NB4 (cell line): Measurements from ENCODE around the gene ENO2.
A peak's percentile ranks its signal among the peaks of the same experiment; 100 is the strongest.
"Not testable (repeated sequence)": the region's sequence is repeated elsewhere in the genome, so short reads cannot be mapped to it uniquely, and the experiment has no call there.

Source experiments
- DNase-seq: peaks from one replicate; pipeline ENCODE4 v3.0.0; 2010; ENCODE audit warnings: low read depth
- H3K4me3 ChIP-seq: one replicate; pipeline ENCODE4 v1.5.1; 2011; ENCODE audit warnings: mild to moderate bottlenecking, low read depth, low read length, moderate library complexity
- CTCF ChIP-seq: IDR thresholded peaks from one replicate; pipeline ENCODE4 v1.5.1; 2012; ENCODE audit warnings: low read depth, low read length
- MAX ChIP-seq: IDR thresholded peaks from 2 replicates; pipeline ENCODE4 v1.6.1; 2011; ENCODE audit warnings: low read depth, low read length
- MYC ChIP-seq: IDR thresholded peaks from 2 replicates; pipeline ENCODE4 v1.6.1; 2011; ENCODE audit warnings: low read depth, low read length
- POLR2A ChIP-seq: IDR thresholded peaks from 2 replicates; pipeline ENCODE4 v1.6.1; 2011; ENCODE audit warnings: mild to moderate bottlenecking; ENCODE audit not compliant: insufficient read length; ENCODE audit errors: extremely low read depth

ENO2 gene

GRCh38 chr12:6899837-6900519 is 14.4 kb upstream of the ENO2 start:
- H3K4me3 ChIP-seq: no peak overlapping the region
- peak; percentile 24 for DNase-seq
- TF ChIP-seq MYC: no peak

- TF ChIP-seq CTCF (no peak), POLR2A (no peak), MYC (no peak), MAX (no peak)
- no peak for DNase-seq
Measured at GRCh38 chr12:6902448-6902847, 11.9 kb upstream of the ENO2 start.

GRCh38 chr12:6903722-6904121 is 10.7 kb upstream of the ENO2 start:
- no peak overlapping the region for H3K4me3 ChIP-seq
- TF ChIP-seq CTCF (no peak), POLR2A (no peak), MYC (0 out of 2 replicates have a peak, but pooled peaks have one; percentile 31), MAX (peak; percentile 31; the same call in 1 of the 2 replicates)
- DNase-seq: peak; percentile 71

More at GRCh38 chr12:6902448-6902847, 11.9 kb upstream of the ENO2 start:
- no peak overlapping the region for H3K4me3 ChIP-seq

- 0 out of 2 replicates have a peak, but pooled peaks have one; percentile 19 for TF ChIP-seq MAX
- no peak for TF ChIP-seq CTCF
- no peak for TF ChIP-seq MYC
- TF ChIP-seq POLR2A: peak; percentile 51
- peak; percentile 95 for DNase-seq
- peak within 1 kb of the TSS; percentile 59 for H3K4me3 ChIP-seq
Measured at GRCh38 chr12:6904280-6905276, 9.8 kb upstream of the ENO2 start, which contains the start of gene LRRC23. LRRC23 (plus strand) TSS chr12:6904822; CDS start chr12:6905634, 812 bp downstream.

- TF ChIP-seq CTCF: no peak
- DNase-seq: no peak
- H3K4me3 ChIP-seq: peak overlapping the region; percentile 59
Measured at GRCh38 chr12:6905414-6906040, 8.9 kb upstream of the ENO2 start.

GRCh38 chr12:6908141-6908540 is 6.2 kb upstream of the ENO2 start:
- H3K4me3 ChIP-seq, DNase-seq: not testable (repeated sequence)
